IPS DF 6.9 (cell line): ENCODE measurements around the gene FASTKD1.

Source experiments
- DNase-seq: peaks from one replicate; pipeline ENCODE4 v3.0.0-alpha.2; 2013; ENCODE audit warnings: low read depth, low spot score
- H3K27ac ChIP-seq: one replicate; pipeline ENCODE4 v1.5.1; 2013; ENCODE audit warnings: low read length, control low read depth
- H3K27me3 ChIP-seq: 2 replicates; pipeline ENCODE4 v1.6.1; 2013; ENCODE audit warnings: mild to moderate bottlenecking, low read length; ENCODE audit not compliant: control insufficient read depth, insufficient read depth
- H3K36me3 ChIP-seq: 2 replicates; pipeline ENCODE4 v1.6.1; 2013; ENCODE audit warnings: low read length; ENCODE audit not compliant: control insufficient read depth, insufficient read depth
- H3K4me1 ChIP-seq: 2 replicates; pipeline ENCODE4 v1.6.1; 2013; ENCODE audit warnings: low read length; ENCODE audit not compliant: control insufficient read depth, insufficient read depth
- H3K4me3 ChIP-seq: 2 replicates; pipeline ENCODE4 v1.5.1; 2013; ENCODE audit warnings: mild to moderate bottlenecking, low read length
- H3K9me3 ChIP-seq: 2 replicates; pipeline ENCODE4 v1.6.1; 2013; ENCODE audit warnings: low read length, inconsistent platforms; ENCODE audit not compliant: control insufficient read depth, insufficient read depth
- WGBS: extraction: QIAGEN DNeasy Blood & Tissue Kit; methylation state at CpG from one replicate; pipeline ENCODE4 v1.1.7; 2013; ENCODE audit warnings: mixed read lengths, missing lambda C conversion rate; ENCODE audit not compliant: insufficient read length, insufficient coverage; 5-methylcytosine and 5-hydroxymethylcytosine counted together

The FASTKD1 gene

GRCh38 chr2:169485650-169486138, 88.0 kb downstream of the FASTKD1 start:
- WGBS = no CpG with 5 or more reads among the region's 1 CpG
- H3K27ac ChIP-seq = no peak overlapping the region
- H3K36me3 ChIP-seq = no peaks in the 10 kb centered on the region
- no peaks in the 10 kb centered on the region for H3K4me1 ChIP-seq
- DNase-seq = no peak
- no peaks in the 10 kb centered on the region for H3K9me3 ChIP-seq
- H3K27me3 ChIP-seq = no peaks in the 10 kb centered on the region
- H3K4me3 ChIP-seq = no peak overlapping the region

GRCh38 chr2:169480079-169480465, 93.6 kb downstream of the FASTKD1 start:
- H3K27me3 ChIP-seq = peaks cover 16% of the 10 kb centered on the region
- no peaks in the 10 kb centered on the region for H3K9me3 ChIP-seq
- no peaks in the 10 kb centered on the region for H3K36me3 ChIP-seq
- no CpG with 5 or more reads among the region's 9 CpGs for WGBS
- H3K4me3 ChIP-seq = peak overlapping the region; percentile 60; the same call in 1 of the 2 replicates
- DNase-seq = no peak
- H3K4me1 ChIP-seq = no peaks in the 10 kb centered on the region
- no peak overlapping the region for H3K27ac ChIP-seq
